ENCODE data around the gene KRT2. TPM values are rescaled to one million over a fixed set of nuclear protein-coding genes. Genes with fewer than 3 reads are reported as not detected.

Gene KRT2
- total and polyA plus RNA-seq, 9 of the 15 experiments (the other 6 are each of a cell fraction or from before 2014, with no cell fraction given) = 0.03 to 0.69 (median 0.07) TPM; not detected in 2

DNA sequence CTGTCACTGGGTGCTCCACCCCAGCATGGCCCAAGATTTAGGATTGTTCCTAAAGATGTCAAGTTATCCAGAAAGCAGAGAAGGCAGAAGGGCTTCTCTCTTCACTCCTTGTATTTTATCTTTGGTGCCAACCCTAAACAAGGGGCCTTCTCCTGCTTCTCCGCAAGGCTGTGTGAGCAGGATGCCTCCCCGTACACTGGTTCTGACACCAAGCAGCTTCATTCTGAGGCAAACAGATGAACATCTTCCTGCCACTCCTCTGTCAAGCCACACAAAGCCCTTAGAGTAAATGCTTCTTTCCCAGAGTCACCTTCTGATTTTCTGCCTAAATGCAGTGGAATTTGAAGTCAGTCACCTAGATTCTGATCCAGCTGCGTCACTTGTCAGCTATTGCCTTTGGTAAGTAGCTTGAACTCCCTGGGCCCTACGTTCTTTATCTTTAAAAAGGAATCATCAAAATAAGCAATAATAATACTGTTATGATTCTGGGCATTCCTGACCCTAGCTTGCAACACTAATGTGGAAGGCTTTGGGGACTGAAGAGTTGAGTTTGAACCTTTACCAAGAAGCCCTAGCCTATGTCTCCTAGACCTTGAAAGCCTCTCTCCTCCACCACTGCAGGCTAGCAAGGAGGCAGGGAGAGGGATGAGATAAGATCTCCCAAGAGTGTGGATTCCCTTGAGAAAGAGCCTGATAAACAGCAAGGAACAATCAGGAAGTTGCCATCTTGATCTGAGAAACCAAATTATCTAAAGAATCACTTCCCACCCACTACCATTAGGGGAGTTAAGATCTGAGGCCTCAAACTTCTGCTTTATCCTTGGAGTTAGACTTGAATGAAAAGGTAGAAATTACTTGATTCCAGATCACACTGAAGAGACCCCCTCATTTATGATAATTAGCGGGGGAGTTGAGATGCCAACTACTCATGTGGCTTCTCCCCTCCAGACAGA lies 39.3 kb downstream of the KRT2 start:
- Histone ChIP-seq H3K27ac (ENCODE audit: extremely low read depth, low read depth, low read length) (no peak overlapping the region), H3K36me3 (ENCODE audit: control insufficient read depth, insufficient read depth, low read length) (no peaks in the 10 kb centered on the region), H3K9ac (ENCODE audit: insufficient read depth in 1 of 2, low read depth in 2 of 2, low read length in 2 of 2) (no peak overlapping the region), H3K9me3 (replicated peaks; ENCODE audit: control insufficient read depth, insufficient read depth, low read depth, low read length) (no peaks in the 10 kb centered on the region), H4K20me1 (replicated peaks; ENCODE audit: control insufficient read depth, insufficient read depth, low read length) (0 out of 2 replicates have a peak, but pooled peaks cover 2% of the 10 kb centered on the region), H3K9me1 (ENCODE audit: control insufficient read depth, insufficient read depth, low read length) (no peaks in the 10 kb centered on the region), H3K79me2 (ENCODE audit: control insufficient read depth, insufficient read depth, low read length) (no peaks in the 10 kb centered on the region), H3K27me3 (ENCODE audit: control insufficient read depth in 2 of 2, insufficient read depth in 2 of 2, low read length in 2 of 2) (peaks cover 7 to 40% of the 10 kb centered on the region in 2 experiments; a peak in 3 of 5 replicates), H3K4me3 (no peak overlapping the region), H3K4me2 (ENCODE audit: insufficient read depth, low read length) (no peak overlapping the region), H3K4me1 (replicated peaks in 1 of 2; ENCODE audit: control insufficient read depth in 2 of 2, insufficient read depth in 2 of 2, low read length in 2 of 2) (peaks cover 0 to 7% of the 10 kb centered on the region in 2 experiments; a peak in 3 of 5 replicates), H2AFZ (ENCODE audit: low read depth, low read length) (no peak overlapping the region)
- DNase-seq (ENCODE audit: extremely low read depth in 1 of 4, low spot score in 3 of 4) (no peak), ATAC-seq (no peak), FAIRE-seq (no peak)
- CTCF ChIA-PET (ENCODE audit: low intra/inter-chr PET ratio) = no interaction called here
- BruUV-seq (replicated peaks) = no TSS peak
- POLR2A ChIA-PET = no interaction called here
- intact Hi-C loops (cut with micrococcal nuclease) (no loop called here), in situ Hi-C loops (cut with MboI) (no loop called here)
- TF ChIP-seq MCM2 (IDR thresholded peaks at IDR 0.05; ENCODE audit: low read depth) = no peak
- TF ChIP-seq YBX1 (IDR thresholded peaks at IDR 0.05) = no peak
- TF ChIP-seq RFX5 (IDR thresholded peaks at IDR 0.05; ENCODE audit: low read depth, low read length) = no peak
- TF ChIP-seq POLR2G (IDR thresholded peaks at IDR 0.05; ENCODE audit: low read depth, low read length) = no peak
- no peak for TF ChIP-seq NR2C2 (CRISPR knock-in tag; IDR thresholded peaks at IDR 0.05)
- TF ChIP-seq NR2C2 (tag; IDR thresholded peaks at IDR 0.05) = no peak
- WGBS (ENCODE audit: insufficient coverage, low coverage, missing lambda C conversion rate) = 29% methylated on average over 5 of the region's 5 CpGs

Data from K562 (cell line).